H9 (cell line): Measurements from ENCODE around the gene VGF. TPM values are rescaled to one million over a fixed set of nuclear protein-coding genes. Genes with fewer than 3 reads are reported as not detected.
"Not testable (repeated sequence)": the region's sequence is repeated elsewhere in the genome, so short reads cannot be mapped to it uniquely, and the experiment has no call there.

Experiments used
- DNase-seq: peaks from one replicate; pipeline ENCODE4 v3.0.0-alpha.2; 2017
- H2AFZ ChIP-seq: one replicate; pipeline ENCODE4 v1.6.1; 2013; ENCODE audit warnings: mild to moderate bottlenecking, low read length, control low read depth, moderate library complexity
- H2AK5ac ChIP-seq: 2 replicates; pipeline ENCODE4 v1.6.1; 2013; ENCODE audit warnings: low read length, control low read depth, mixed read lengths; ENCODE audit not compliant: insufficient read length
- H2BK120ac ChIP-seq: one replicate; pipeline ENCODE4 v1.6.1; 2013; ENCODE audit warnings: low read depth, mild to moderate bottlenecking, low read length, control low read depth, inconsistent platforms; ENCODE audit not compliant: poor library complexity, severe bottlenecking
- H2BK12ac ChIP-seq: 2 replicates; pipeline ENCODE4 v1.6.1; 2013; ENCODE audit warnings: low read length, control low read depth, mixed read lengths, low read depth; ENCODE audit not compliant: insufficient read length
- H2BK15ac ChIP-seq: 2 replicates; pipeline ENCODE4 v1.6.1; 2013; ENCODE audit warnings: low read depth, low read length, control low read depth
- H2BK20ac ChIP-seq: one replicate; pipeline ENCODE4 v1.6.1; 2013; ENCODE audit warnings: low read depth, mild to moderate bottlenecking, low read length, control low read depth, inconsistent platforms; ENCODE audit not compliant: poor library complexity, severe bottlenecking
- H2BK5ac ChIP-seq: 2 replicates; pipeline ENCODE4 v1.6.1; 2013; ENCODE audit warnings: low read length, control low read depth, mixed read lengths; ENCODE audit not compliant: insufficient read length
- H3K14ac ChIP-seq: 2 replicates; pipeline ENCODE4 v1.6.1; 2013; ENCODE audit warnings: low read length, control low read depth; ENCODE audit not compliant: insufficient read depth
- H3K18ac ChIP-seq: 2 replicates; pipeline ENCODE4 v1.6.1; 2013; ENCODE audit warnings: low read depth, mild to moderate bottlenecking, mixed read lengths, low read length, control low read depth; ENCODE audit not compliant: insufficient read length
- H3K23ac ChIP-seq: 2 replicates; pipeline ENCODE4 v1.6.1; 2013; ENCODE audit warnings: low read length, control low read depth, mixed read lengths, low read depth; ENCODE audit not compliant: insufficient read length
- H3K23me2 ChIP-seq: 2 replicates; pipeline ENCODE4 v1.6.1; 2013; ENCODE audit warnings: low read depth, mild to moderate bottlenecking, mixed read lengths, low read length, control low read depth; ENCODE audit not compliant: insufficient read length, poor library complexity, severe bottlenecking
- H3K27ac ChIP-seq: 2 replicates; pipeline ENCODE4 v1.5.1; 2013; ENCODE audit warnings: low read length, control low read depth, mixed read lengths, low read depth; ENCODE audit not compliant: insufficient read length
- H3K27me3 ChIP-seq: 2 replicates; pipeline ENCODE4 v1.6.1; 2013; ENCODE audit warnings: low read length, control low read depth, inconsistent platforms; ENCODE audit not compliant: insufficient read depth
- H3K4ac ChIP-seq: 2 replicates; pipeline ENCODE4 v1.6.1; 2013; ENCODE audit warnings: low read depth, mild to moderate bottlenecking, control low read depth, inconsistent platforms, low read length, moderate library complexity
- H3K4me1 ChIP-seq: 2 replicates; pipeline ENCODE4 v1.6.1; 2013; ENCODE audit warnings: low read length, control low read depth, inconsistent platforms; ENCODE audit not compliant: insufficient read depth
- H3K4me2 ChIP-seq: 2 replicates; pipeline ENCODE4 v1.6.1; 2013; ENCODE audit warnings: low read length, control low read depth, mixed read lengths; ENCODE audit not compliant: insufficient read length, insufficient read depth
- H3K56ac ChIP-seq: 2 replicates; pipeline ENCODE4 v1.6.1; 2013; ENCODE audit warnings: low read depth, mild to moderate bottlenecking, mixed read lengths, low read length, control low read depth; ENCODE audit not compliant: insufficient read length
- H3K79me1 ChIP-seq: 2 replicates; pipeline ENCODE4 v1.6.1; 2013; ENCODE audit warnings: low read depth, mild to moderate bottlenecking, moderate library complexity, low read length, control low read depth, inconsistent platforms; ENCODE audit not compliant: insufficient read depth, poor library complexity, severe bottlenecking
- H3K79me2 ChIP-seq: 2 replicates; pipeline ENCODE4 v1.6.1; 2013; ENCODE audit warnings: low read length, control low read depth, inconsistent platforms; ENCODE audit not compliant: insufficient read depth
- H3K9ac ChIP-seq: 2 replicates; pipeline ENCODE4 v1.6.1; 2013; ENCODE audit warnings: low read length, control low read depth, mixed read lengths; ENCODE audit not compliant: insufficient read length; ENCODE audit errors: extremely low read depth
- H3K9me3 ChIP-seq: one replicate; pipeline ENCODE4 v1.6.1; 2013; ENCODE audit warnings: low read depth, low read length, inconsistent platforms; ENCODE audit not compliant: control insufficient read depth
- H3T11ph ChIP-seq: one replicate; pipeline ENCODE4 v1.6.1; 2013; ENCODE audit warnings: mild to moderate bottlenecking, low read length, control low read depth, inconsistent platforms
- H4K20me1 ChIP-seq: one replicate; pipeline ENCODE4 v1.6.1; 2013; ENCODE audit not compliant: control insufficient read depth, insufficient read length, insufficient read depth
- H4K5ac ChIP-seq: 2 replicates; pipeline ENCODE4 v1.6.1; 2013; ENCODE audit warnings: low read depth, mild to moderate bottlenecking, mixed read lengths, low read length, control low read depth; ENCODE audit not compliant: insufficient read length
- H4K8ac ChIP-seq: replicated peaks from 2 replicates; pipeline ENCODE4 v1.6.1; 2013; ENCODE audit warnings: low read length, control low read depth, mixed read lengths, low read depth; ENCODE audit not compliant: insufficient read length
- H4K91ac ChIP-seq: 2 replicates; pipeline ENCODE4 v1.6.1; 2013; ENCODE audit warnings: low read depth, mild to moderate bottlenecking, moderate library complexity, mixed read lengths, low read length, control low read depth; ENCODE audit not compliant: insufficient read length
- H3K27ac Mint-ChIP-seq, 3 experiments: 2 replicates in 2 of 3; 3 replicates in 1 of 3; pipeline ENCODE4 v1.8.0; 2020 to 2021; ENCODE audit warnings: mixed read lengths in 3 of 3, mild to moderate bottlenecking in 1 of 3, moderate library complexity in 1 of 3
- H3K27me3 Mint-ChIP-seq: 2 replicates; pipeline ENCODE4 v1.8.0; 2021; ENCODE audit warnings: low read depth, mild to moderate bottlenecking, moderate library complexity, mixed read lengths
- H3K36me3 Mint-ChIP-seq, 3 experiments: 2 replicates in 2 of 3; 3 replicates in 1 of 3; pipeline ENCODE4 v1.8.0; 2020 to 2021; ENCODE audit warnings: low read depth in 3 of 3, mixed read lengths in 3 of 3; ENCODE audit not compliant: insufficient read depth in 1 of 3
- H3K4me1 Mint-ChIP-seq, 2 experiments: 2 replicates each; pipeline ENCODE4 v1.8.0; 2020; ENCODE audit warnings: mixed read lengths in 2 of 2
- H3K4me3 Mint-ChIP-seq, 2 experiments: 2 replicates in 1 of 2; 3 replicates in 1 of 2; pipeline ENCODE4 v1.8.0; 2020 to 2021; ENCODE audit warnings: mild to moderate bottlenecking in 2 of 2, mixed read lengths in 2 of 2, moderate library complexity in 1 of 2
- H3K9me3 Mint-ChIP-seq, 2 experiments: 2 replicates in 1 of 2; 3 replicates in 1 of 2; pipeline ENCODE4 v1.8.0; 2020; ENCODE audit warnings: mild to moderate bottlenecking in 2 of 2, mixed read lengths in 2 of 2, moderate library complexity in 1 of 2
- CTCF ChIP-seq: fragments of 200-600 bp; sonication (generic); conservative IDR thresholded peaks from 3 replicates; pipeline ENCODE4 v1.8.0; 2021; ENCODE audit warnings: antibody characterized with exemption, mild to moderate bottlenecking
- WGBS: extraction: QIAGEN DNeasy Blood & Tissue Kit; methylation state at CpG from one replicate; pipeline ENCODE4 v1.1.7; 2013; ENCODE audit warnings: missing lambda C conversion rate, low lambda C conversion rate, mixed read lengths; ENCODE audit not compliant: insufficient read length; ENCODE audit errors: extremely low coverage; 5-methylcytosine and 5-hydroxymethylcytosine counted together
- total RNA-seq: library from RNA; stranded (reverse); gene quantifications from 2 replicates; pipeline ENCODE4 v1.2.1, GENCODE V29; 2021

The VGF gene
- total RNA-seq, 1 experiment from 2014 or later: 37.1 TPM

- H3T11ph ChIP-seq: no peak overlapping the region
- H3K14ac ChIP-seq: no peak overlapping the region
- no peak overlapping the region for H3K9ac ChIP-seq
- H3K9me3 ChIP-seq: no peaks in the 10 kb centered on the region
- H2AK5ac ChIP-seq: no peak overlapping the region
- H4K8ac ChIP-seq: no peak overlapping the region
- H4K5ac ChIP-seq: no peak overlapping the region
- peak overlapping the region; percentile 23 for H3K4me2 ChIP-seq
- H3K4me3 Mint-ChIP-seq: 0 out of 5 replicates have a peak overlapping the region, but pooled peaks of 1 of the 2 experiments have one; percentile 67
- H3K18ac ChIP-seq: no peak overlapping the region
- no peak overlapping the region for H3K56ac ChIP-seq
- no peaks in the 10 kb centered on the region for H3K9me3 Mint-ChIP-seq
- DNase-seq: no peak
- H3K27me3 Mint-ChIP-seq: peaks cover 12% of the 10 kb centered on the region
- no peak overlapping the region for H3K4ac ChIP-seq
- H3K27ac ChIP-seq: no peak overlapping the region
- 0 out of 7 replicates have a peak overlapping the region, but pooled peaks of 1 of the 3 experiments have one; percentile 23 for H3K27ac Mint-ChIP-seq
- H3K4me1 ChIP-seq: no peaks in the 10 kb centered on the region; the same call in 1 of the 2 replicates
- H3K23ac ChIP-seq: no peak overlapping the region
- H3K79me1 ChIP-seq: no peaks in the 10 kb centered on the region
- H2BK20ac ChIP-seq: no peak overlapping the region
- H2BK120ac ChIP-seq: no peak overlapping the region
- H2BK5ac ChIP-seq: no peak overlapping the region
- peaks cover 0 to 3% (median 0%) of the 10 kb centered on the region in 3 experiments; a peak in 1 of 7 replicates for H3K36me3 Mint-ChIP-seq
- no peaks in the 10 kb centered on the region for H3K27me3 ChIP-seq
- WGBS: no CpG with 5 or more reads among the region's 2 CpGs
- no peaks in the 10 kb centered on the region for H4K20me1 ChIP-seq
- no peak for TF ChIP-seq CTCF
- no peak overlapping the region for H4K91ac ChIP-seq
- H3K23me2 ChIP-seq: peaks cover 3% of the 10 kb centered on the region
- H3K79me2 ChIP-seq: no peaks in the 10 kb centered on the region
- H2AFZ ChIP-seq: no peak overlapping the region
- H3K4me1 Mint-ChIP-seq: peaks cover 14 to 19% of the 10 kb centered on the region in 2 experiments
- no peak overlapping the region for H2BK15ac ChIP-seq
- no peak overlapping the region for H2BK12ac ChIP-seq
These were observed 35.1 kb upstream of the VGF start for GRCh38 chr7:101200504-101200861.

- not testable (repeated sequence) for H3T11ph ChIP-seq, H3K79me1 ChIP-seq, H3K23me2 ChIP-seq, H2AFZ ChIP-seq, H3K27me3 ChIP-seq, H4K5ac ChIP-seq, H2BK5ac ChIP-seq, H3K18ac ChIP-seq, H2BK20ac ChIP-seq, H3K23ac ChIP-seq, H2BK15ac ChIP-seq, H3K27ac Mint-ChIP-seq, H4K91ac ChIP-seq, H2AK5ac ChIP-seq, H2BK120ac ChIP-seq, H3K4me1 ChIP-seq, H4K20me1 ChIP-seq, DNase-seq, H3K4ac ChIP-seq, H3K4me2 ChIP-seq, H3K9ac ChIP-seq, H3K56ac ChIP-seq, H3K79me2 ChIP-seq, H3K4me3 Mint-ChIP-seq, H3K9me3 Mint-ChIP-seq, H3K9me3 ChIP-seq, H3K36me3 Mint-ChIP-seq, H3K14ac ChIP-seq, H2BK12ac ChIP-seq, H3K27ac ChIP-seq, H4K8ac ChIP-seq
- Mint-ChIP-seq H3K27me3 (peaks cover 12% of the 10 kb centered on the region), H3K4me1 (peaks cover 14 to 19% of the 10 kb centered on the region in 2 experiments)
- WGBS: no CpG with 5 or more reads among the region's 10 CpGs
These were observed 34.2 kb upstream of the VGF start for GRCh38 chr7:101199522-101199921.
